GM18507 (cell line): Measurements from ENCODE around the gene ARHGAP25.

ENCODE experiments used
- DNase-seq: peaks from one replicate; pipeline ENCODE4 v3.0.0; 2011; ENCODE audit warnings: low read depth; ENCODE audit not compliant: insufficient read length; ENCODE audit errors: extremely low spot score
- FAIRE-seq: peaks from 2 replicates; lab custom pipeline; 2011; peaks lifted over from hg19 to GRCh38; lab: Jason Lieb, UNC

Gene ARHGAP25

GRCh38 chr2:68740400-68740914 lies 5.8 kb downstream of the ARHGAP25 start:
- DNase-seq (no peak), FAIRE-seq (no peak)

- DNase-seq (no peak), FAIRE-seq (no peak)
Measured at GRCh38 chr2:68741238-68741637, 6.6 kb downstream of the ARHGAP25 start.

GRCh38 chr2:68741805-68742306 lies 7.2 kb downstream of the ARHGAP25 start:
- FAIRE-seq (no peak), DNase-seq (no peak)

- FAIRE-seq (no peak), DNase-seq (no peak)
Measured at GRCh38 chr2:68742626-68743415, 8.2 kb downstream of the ARHGAP25 start.

- FAIRE-seq: no peak
Measured at GRCh38 chr2:68743531-68743930, 8.9 kb downstream of the ARHGAP25 start.

GRCh38 chr2:68744366-68744912 lies 9.8 kb downstream of the ARHGAP25 start:
- FAIRE-seq: no peak

More at GRCh38 chr2:68743531-68743930, 8.9 kb downstream of the ARHGAP25 start:
- no peak for DNase-seq

GRCh38 chr2:68745006-68745405 lies 10.4 kb downstream of the ARHGAP25 start:
- no peak for FAIRE-seq
- DNase-seq: no peak

More at GRCh38 chr2:68744366-68744912, 9.8 kb downstream of the ARHGAP25 start:
- DNase-seq: no peak

GRCh38 chr2:68746408-68746807 lies 11.8 kb downstream of the ARHGAP25 start:
- DNase-seq (no peak), FAIRE-seq (no peak)

- DNase-seq: no peak
Measured at GRCh38 chr2:68747413-68747812, 12.8 kb downstream of the ARHGAP25 start.

GRCh38 chr2:68747900-68748299 lies 13.3 kb downstream of the ARHGAP25 start:
- FAIRE-seq: no peak
- no peak for DNase-seq

More at GRCh38 chr2:68747413-68747812, 12.8 kb downstream of the ARHGAP25 start:
- no peak for FAIRE-seq

GRCh38 chr2:68748568-68748967 lies 14.0 kb downstream of the ARHGAP25 start:
- no peak for FAIRE-seq

GRCh38 chr2:68749345-68749744 lies 14.7 kb downstream of the ARHGAP25 start:
- DNase-seq (no peak), FAIRE-seq (no peak)

More at GRCh38 chr2:68748568-68748967, 14.0 kb downstream of the ARHGAP25 start:
- no peak for DNase-seq

GRCh38 chr2:68750592-68751396 lies 16.2 kb downstream of the ARHGAP25 start:
- DNase-seq: no peak
- FAIRE-seq: no peak

GRCh38 chr2:68751397-68752339 lies 17.1 kb downstream of the ARHGAP25 start:
- FAIRE-seq (peak; percentile 91), DNase-seq (no peak)

GRCh38 chr2:68753318-68753717 lies 18.7 kb downstream of the ARHGAP25 start:
- no peak for FAIRE-seq
- no peak for DNase-seq

- DNase-seq: no peak
- no peak for FAIRE-seq
Measured at GRCh38 chr2:68755071-68755470, 20.5 kb downstream of the ARHGAP25 start.

GRCh38 chr2:68756178-68756577 lies 21.6 kb downstream of the ARHGAP25 start:
- DNase-seq: no peak
- no peak for FAIRE-seq

- DNase-seq: no peak
- no peak for FAIRE-seq
Measured at GRCh38 chr2:68757081-68757480, 22.5 kb downstream of the ARHGAP25 start.

- DNase-seq (no peak), FAIRE-seq (no peak)
Measured at GRCh38 chr2:68762100-68762499, 27.5 kb downstream of the ARHGAP25 start.
